Measurements from ENCODE around the gene RIC8A.
"Not testable (repeated sequence)": the region's sequence is repeated elsewhere in the genome, so short reads cannot be mapped to it uniquely, and the experiment has no call there.

RIC8A gene

GRCh38 chr11:207208-207862 is at the start of gene RIC8A, which contains the start of gene BET1L:
RIC8A (plus strand) TSS chr11:207708; CDS start chr11:208855, 1,147 bp downstream.
BET1L (minus strand) TSS chr11:207399; CDS start chr11:207321, 78 bp downstream.
- DNase-seq (ENCODE audit: low spot score): peak; percentile 99

- DNase-seq (ENCODE audit: low spot score): not testable (repeated sequence)
Measured at GRCh38 chr11:180242-180641, 27.3 kb upstream of the RIC8A start.

- DNase-seq (ENCODE audit: low spot score): peak; percentile 16
Measured at GRCh38 chr11:189200-189783, 18.2 kb upstream of the RIC8A start.

- not testable (repeated sequence) for DNase-seq (ENCODE audit: low spot score)
Measured at GRCh38 chr11:189843-190311, 17.6 kb upstream of the RIC8A start.

- DNase-seq (ENCODE audit: low spot score): not testable (repeated sequence)
Measured at GRCh38 chr11:190546-190945, 17.0 kb upstream of the RIC8A start.

- DNase-seq (ENCODE audit: low spot score): not testable (repeated sequence)
Measured at GRCh38 chr11:191490-192478, 15.7 kb upstream of the RIC8A start.

- DNase-seq (ENCODE audit: low spot score): not testable (repeated sequence)
Measured at GRCh38 chr11:192674-193128, 14.8 kb upstream of the RIC8A start, which contains the start of gene SCGB1C1. SCGB1C1 (plus strand) TSS chr11:193078; CDS start chr11:193100, 22 bp downstream.

- DNase-seq (ENCODE audit: low spot score): not testable (repeated sequence)
Measured at GRCh38 chr11:193481-193880, 14.0 kb upstream of the RIC8A start.

GRCh38 chr11:196786-197731 is 10.4 kb upstream of the RIC8A start:
- DNase-seq (ENCODE audit: low spot score): no peak

GRCh38 chr11:197741-198235 is 9.7 kb upstream of the RIC8A start:
- no peak for DNase-seq (ENCODE audit: low spot score)

GRCh38 chr11:198236-198806 is 9.2 kb upstream of the RIC8A start:
- no peak for DNase-seq (ENCODE audit: low spot score)

- DNase-seq (ENCODE audit: low spot score): no peak
Measured at GRCh38 chr11:199004-199581, 8.4 kb upstream of the RIC8A start.

GRCh38 chr11:199782-200181 is 7.7 kb upstream of the RIC8A start:
- DNase-seq (ENCODE audit: low spot score): no peak

- no peak for DNase-seq (ENCODE audit: low spot score)
Measured at GRCh38 chr11:200224-201003, 7.1 kb upstream of the RIC8A start.

GRCh38 chr11:201966-202365 is 5.5 kb upstream of the RIC8A start:
- DNase-seq (ENCODE audit: low spot score): no peak

- DNase-seq (ENCODE audit: low spot score): no peak
Measured at GRCh38 chr11:202490-202889, 5.0 kb upstream of the RIC8A start.

- no peak for DNase-seq (ENCODE audit: low spot score)
Measured at GRCh38 chr11:203056-203944, 4.2 kb upstream of the RIC8A start.

- no peak for DNase-seq (ENCODE audit: low spot score)
Measured at GRCh38 chr11:203945-204586, 3.4 kb upstream of the RIC8A start.

Measured in Ammon's horn (tissue), 1 donor.